A673 (cell line): ENCODE data around the gene GUCD1. TPM values are rescaled to one million over a fixed set of nuclear protein-coding genes. Genes with fewer than 3 reads are reported as not detected.

Experiments used
- BruUV-seq: library from RNA; stranded (reverse); fragments of 400-500 nt; replicated peaks from 2 replicates; lab custom pipeline; 2021; lab: Mats Ljungman, UMichigan
- CTCF ChIA-PET: fragments of 300-600 bp; sonication (Branson Sonifier 250); formaldehyde crosslinking; loops from one replicate; lab custom pipeline; 2022; ENCODE audit warnings: antibody characterized with exemption; lab: Charles Lee
- POLR2A ChIA-PET: fragments of 300-600 bp; sonication (Branson Sonifier 250); formaldehyde crosslinking; loops from one replicate; lab custom pipeline; 2022; ENCODE audit warnings: antibody characterized with exemption; ENCODE audit not compliant: low non-redundant PET; lab: Charles Lee
- DNase-seq: peaks from one replicate; pipeline ENCODE4 v3.0.0-alpha.2; 2015; ENCODE audit warnings: low spot score
- H3K27ac ChIP-seq: fragments of 200-600 bp; sonication (generic); 2 replicates; pipeline ENCODE4 v1.5.1; 2016; ENCODE audit warnings: mixed run types, low read depth, mild to moderate bottlenecking, mixed read lengths, antibody characterized with exemption, low read length; ENCODE audit not compliant: poor library complexity, severe bottlenecking
- H3K27me3 ChIP-seq: fragments of 200-600 bp; sonication (generic); replicated peaks from 2 replicates; pipeline ENCODE4 v1.6.1; 2017; ENCODE audit warnings: mixed run types, low read depth, mild to moderate bottlenecking, mixed read lengths, antibody characterized with exemption, low read length; ENCODE audit not compliant: insufficient read depth, poor library complexity
- H3K36me3 ChIP-seq: fragments of 200-600 bp; sonication (generic); 2 replicates; pipeline ENCODE4 v1.6.1; 2016; ENCODE audit warnings: mixed run types, mild to moderate bottlenecking, mixed read lengths, antibody characterized with exemption, low read length; ENCODE audit not compliant: insufficient read depth, poor library complexity, severe bottlenecking
- H3K4me1 ChIP-seq: fragments of 200-600 bp; sonication (generic); 2 replicates; pipeline ENCODE4 v1.6.1; 2017; ENCODE audit warnings: mixed run types, mild to moderate bottlenecking, mixed read lengths, antibody characterized with exemption, low read length; ENCODE audit not compliant: insufficient read depth, poor library complexity, severe bottlenecking
- H3K4me3 ChIP-seq: fragments of 200-600 bp; sonication (generic); 2 replicates; pipeline ENCODE4 v1.5.1; 2016; ENCODE audit warnings: low read depth, mixed run types, mild to moderate bottlenecking, mixed read lengths, low read length; ENCODE audit not compliant: poor library complexity, severe bottlenecking
- H3K9me3 ChIP-seq: fragments of 200-600 bp; sonication (generic); 2 replicates; pipeline ENCODE4 v1.6.1; 2016; ENCODE audit warnings: mixed run types, low read depth, mild to moderate bottlenecking, mixed read lengths, antibody characterized with exemption, low read length; ENCODE audit not compliant: poor library complexity, severe bottlenecking
- CTCF ChIP-seq: fragments of 300-800, 200-600 bp; sonication (generic); conservative IDR thresholded peaks from 2 replicates; pipeline ENCODE4 v1.5.1; 2017; ENCODE audit warnings: low read depth, mild to moderate bottlenecking, antibody characterized with exemption, low read length, moderate library complexity, mixed read lengths
- EZH2 ChIP-seq: fragments of 200-600 bp; sonication (generic); IDR thresholded peaks from 2 replicates; pipeline ENCODE4 v1.6.1; 2017; ENCODE audit warnings: borderline replicate concordance, low read depth, mild to moderate bottlenecking, mixed read lengths, antibody characterized with exemption, low read length; ENCODE audit not compliant: poor library complexity, severe bottlenecking
- intact Hi-C: fragments of 100-400 bp; cut with micrococcal nuclease; formaldehyde crosslinking; loops from one replicate; pipeline ENCODE4 v1.10.0; 2022; ENCODE audit not compliant: unreplicated experiment
- total RNA-seq: library from RNA; stranded (reverse); gene quantifications from 2 replicates; pipeline ENCODE4 v1.2.3, GENCODE V29; 2021

Gene GUCD1
- total RNA-seq, 1 experiment from 2014 or later: 70.5 TPM

- ChIA-PET POLR2A (no interaction called here), CTCF (no interaction called here)
- Histone ChIP-seq H3K27ac (no peak overlapping the region), H3K4me1 (no peaks in the 10 kb centered on the region), H3K36me3 (no peaks in the 10 kb centered on the region), H3K9me3 (no peaks in the 10 kb centered on the region), H3K4me3 (no peak overlapping the region), H3K27me3 (no peaks in the 10 kb centered on the region)
- TF ChIP-seq CTCF (no peak), EZH2 (no peak)
- intact Hi-C loops: no loop called here
- BruUV-seq: no TSS peak
- no peak for DNase-seq
These were observed 40.9 kb upstream of the GUCD1 start for GRCh38 chr22:24595863-24596262.

- no TSS peak for BruUV-seq
- CTCF ChIA-PET: no interaction called here
These were observed 40.3 kb upstream of the GUCD1 start for GRCh38 chr22:24595228-24595627.

GRCh38 chr22:24594569-24595120 lies 39.7 kb upstream of the GUCD1 start:
- Histone ChIP-seq H3K9me3 (no peaks in the 10 kb centered on the region), H3K4me1 (no peaks in the 10 kb centered on the region), H3K4me3 (no peak overlapping the region), H3K27ac (no peak overlapping the region), H3K36me3 (no peaks in the 10 kb centered on the region), H3K27me3 (no peaks in the 10 kb centered on the region)
- no TSS peak for BruUV-seq
- POLR2A ChIA-PET: no interaction called here
- intact Hi-C loops: no loop called here
- TF ChIP-seq CTCF (no peak), EZH2 (no peak)
- CTCF ChIA-PET: no interaction called here
- DNase-seq: no peak

More at GRCh38 chr22:24595228-24595627, 40.3 kb upstream of the GUCD1 start:
- H3K36me3 ChIP-seq: no peaks in the 10 kb centered on the region
- intact Hi-C loops: no loop called here
- TF ChIP-seq CTCF: no peak
- no peak for TF ChIP-seq EZH2
- POLR2A ChIA-PET: no interaction called here
- no peak overlapping the region for H3K27ac ChIP-seq
- DNase-seq: no peak
- H3K4me1 ChIP-seq: no peaks in the 10 kb centered on the region
- no peak overlapping the region for H3K4me3 ChIP-seq
- no peaks in the 10 kb centered on the region for H3K27me3 ChIP-seq
- no peaks in the 10 kb centered on the region for H3K9me3 ChIP-seq
